WTC11 (cell line): Measurements from ENCODE around the gene PLEKHB1.

ENCODE experiments used
- EMX1 ChIP-seq: fragments of 250-450 bp; sonication (Bioruptor Pico); IDR thresholded peaks from 2 replicates; pipeline ENCODE4 v1.8.0; 2021; ENCODE audit warnings: mild to moderate bottlenecking
- GTF2I ChIP-seq: fragments of 250-450 bp; sonication (Bioruptor Pico); conservative IDR thresholded peaks from 2 replicates; pipeline ENCODE4 v1.4.0; 2021; ENCODE audit warnings: mild to moderate bottlenecking
- IRF2 ChIP-seq: sonication (generic); formaldehyde crosslinking; IDR thresholded peaks from 2 replicates; pipeline ENCODE4 v1.8.0; 2022; ENCODE audit warnings: low read depth, missing genetic modification reagents, borderline replicate concordance
- JUN ChIP-seq: sonication (generic); formaldehyde crosslinking; IDR thresholded peaks from 2 replicates; pipeline ENCODE4 v1.8.0; 2023; ENCODE audit warnings: mild to moderate bottlenecking, missing genetic modification reagents
- MAX ChIP-seq: sonication (generic); formaldehyde crosslinking; IDR thresholded peaks from 2 replicates; pipeline ENCODE4 v1.8.0; 2022; ENCODE audit warnings: mild to moderate bottlenecking, missing genetic modification reagents
- ZNF138 ChIP-seq: sonication (generic); formaldehyde crosslinking; conservative IDR thresholded peaks from 2 replicates; pipeline ENCODE4 v1.8.1; 2022; ENCODE audit warnings: mild to moderate bottlenecking, moderate library complexity, missing genetic modification reagents
- ZNF425 ChIP-seq: fragments of 250-450 bp; sonication (Bioruptor Pico); conservative IDR thresholded peaks from 2 replicates; pipeline ENCODE4 v1.9.0; 2021; ENCODE audit warnings: mild to moderate bottlenecking
- ZSCAN18 ChIP-seq: fragments of 250-450 bp; sonication (Bioruptor Pico); IDR thresholded peaks from 2 replicates; pipeline ENCODE4 v2.1.2; 2022; ENCODE audit warnings: mild to moderate bottlenecking, moderate library complexity
- TF ChIP-seq, protein P1 (sequence below): fragments of 200-600 bp; IDR thresholded peaks from 2 replicates; pipeline ENCODE4 v1.8.0; 2022; ENCODE audit warnings: antibody characterized with exemption

DNA sequence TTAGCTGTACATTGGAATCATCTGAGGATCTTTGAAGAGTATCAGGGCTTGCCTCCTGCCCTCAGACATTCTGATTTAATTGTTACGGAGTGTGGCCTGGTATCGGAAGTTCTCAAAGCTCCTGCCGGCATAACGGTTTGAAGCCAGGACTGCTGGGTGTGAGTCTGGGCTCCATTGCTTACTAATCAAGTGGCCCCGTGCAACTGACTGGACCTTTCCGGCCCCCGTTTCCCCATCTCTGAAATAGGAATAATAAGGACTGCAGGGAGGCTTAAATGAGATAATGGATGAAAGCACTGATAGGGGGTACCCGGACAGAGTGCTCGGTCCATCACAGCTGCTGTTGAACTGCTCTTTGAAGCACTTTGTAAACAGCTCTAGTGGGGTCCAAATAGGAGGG is 1.7 kb downstream of the PLEKHB1 start:
- TF ChIP-seq, protein P1, sequence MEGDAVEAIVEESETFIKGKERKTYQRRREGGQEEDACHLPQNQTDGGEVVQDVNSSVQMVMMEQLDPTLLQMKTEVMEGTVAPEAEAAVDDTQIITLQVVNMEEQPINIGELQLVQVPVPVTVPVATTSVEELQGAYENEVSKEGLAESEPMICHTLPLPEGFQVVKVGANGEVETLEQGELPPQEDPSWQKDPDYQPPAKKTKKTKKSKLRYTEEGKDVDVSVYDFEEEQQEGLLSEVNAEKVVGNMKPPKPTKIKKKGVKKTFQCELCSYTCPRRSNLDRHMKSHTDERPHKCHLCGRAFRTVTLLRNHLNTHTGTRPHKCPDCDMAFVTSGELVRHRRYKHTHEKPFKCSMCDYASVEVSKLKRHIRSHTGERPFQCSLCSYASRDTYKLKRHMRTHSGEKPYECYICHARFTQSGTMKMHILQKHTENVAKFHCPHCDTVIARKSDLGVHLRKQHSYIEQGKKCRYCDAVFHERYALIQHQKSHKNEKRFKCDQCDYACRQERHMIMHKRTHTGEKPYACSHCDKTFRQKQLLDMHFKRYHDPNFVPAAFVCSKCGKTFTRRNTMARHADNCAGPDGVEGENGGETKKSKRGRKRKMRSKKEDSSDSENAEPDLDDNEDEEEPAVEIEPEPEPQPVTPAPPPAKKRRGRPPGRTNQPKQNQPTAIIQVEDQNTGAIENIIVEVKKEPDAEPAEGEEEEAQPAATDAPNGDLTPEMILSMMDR: no peak
- no peak for TF ChIP-seq IRF2
- no peak for TF ChIP-seq ZSCAN18
- no peak for TF ChIP-seq MAX
- no peak for TF ChIP-seq GTF2I (CRISPR knock-in tag)
- TF ChIP-seq ZNF138 (CRISPR knock-in tag): no peak
- no peak for TF ChIP-seq EMX1 (CRISPR knock-in tag)
- TF ChIP-seq ZNF425 (CRISPR knock-in tag): no peak
- TF ChIP-seq JUN: no peak
